Kidney (tissue), 14 donors: Measurements from ENCODE around the gene TRPM4. TPM values are rescaled to one million over a fixed set of nuclear protein-coding genes. Genes with fewer than 3 reads are reported as not detected.
"Not testable (repeated sequence)": the region's sequence is repeated elsewhere in the genome, so short reads cannot be mapped to it uniquely, and the experiment has no call there.

ENCODE experiments used
- DNase-seq, 5 donors: peaks; one replicate each; pipeline ENCODE4 v3.0.0-alpha.2; 2013 to 2020
- FAIRE-seq: peaks from 2 replicates; lab custom pipeline; 2012; peaks lifted over from hg19 to GRCh38; lab: Jason Lieb, UNC
- H3K27ac ChIP-seq, 2 donors: one replicate each; pipeline ENCODE4 v1.7.0; 2013; ENCODE audit warnings: low read depth in 2 of 2, low read length in 2 of 2, inconsistent platforms in 1 of 2
- H3K27me3 ChIP-seq: one replicate; pipeline ENCODE4 v1.7.1; 2013; ENCODE audit warnings: low read length, inconsistent platforms; ENCODE audit not compliant: control insufficient read depth, insufficient read depth
- H3K36me3 ChIP-seq, 3 donors: one replicate each; pipeline versions ENCODE4 v1.7.0 to v1.7.1; 2013; ENCODE audit warnings: low read length in 3 of 3, control low read depth in 1 of 3, inconsistent platforms in 1 of 3; ENCODE audit not compliant: insufficient read depth in 3 of 3, control insufficient read depth in 2 of 3
- H3K4me1 ChIP-seq, 3 donors: one replicate each; pipeline versions ENCODE4 v1.7.0 to v1.7.1; 2013; ENCODE audit warnings: low read length in 3 of 3, inconsistent platforms in 1 of 3, low read depth in 1 of 3; ENCODE audit not compliant: control insufficient read depth in 2 of 3, insufficient read depth in 2 of 3
- H3K4me3 ChIP-seq, 3 donors: one replicate each; pipeline versions ENCODE4 v1.7.0 to v1.8.1; 2013; ENCODE audit warnings: low read length in 3 of 3, control low read depth in 1 of 3, inconsistent platforms in 1 of 3
- H3K9ac ChIP-seq, 3 donors: one replicate each; pipeline versions ENCODE4 v1.7.0 to v1.7.1; 2013; ENCODE audit warnings: low read length in 3 of 3, control low read depth in 1 of 3, inconsistent platforms in 1 of 3
- H3K9me3 ChIP-seq, 3 donors: one replicate each; pipeline versions ENCODE4 v1.7.0 to v1.7.1; 2013; ENCODE audit warnings: low read length in 3 of 3, control low read depth in 1 of 3, inconsistent platforms in 1 of 3; ENCODE audit not compliant: control insufficient read depth in 2 of 3, insufficient read depth in 1 of 3
- intact Hi-C: fragments of 100-400 bp; cut with DNase I; formaldehyde crosslinking; loops from one replicate; pipeline ENCODE4 v1.11.1; 2022
- polyA plus RNA-seq: library from polyadenylated mRNA; stranded (reverse); fragments of 350-450 nt; fragmentation: Illumina TruSeq; extraction: RNeasy Lipid Tissue Mini Kit (QIAGEN cat#74804); gene quantifications from one replicate; pipeline ENCODE4 v1.2.3, GENCODE V29; 2014; ENCODE audit warnings: low read depth, low replicate concordance; ENCODE audit not compliant: insufficient read depth
- total RNA-seq: library from RNA; stranded (reverse); fragmentation: NEBNext Ultra II Directional; extraction: Animal tissue kit (Norgen Biotek cat#: 25700); gene quantifications from one replicate; pipeline ENCODE4 v1.2.1, GENCODE V29; 2021
- TF ChIP-seq, protein P1 (sequence below): IDR thresholded peaks from 3 replicates; pipeline ENCODE4 v1.5.1; 2012; ENCODE audit warnings: mild to moderate bottlenecking, moderate library complexity, borderline replicate concordance; ENCODE audit not compliant: insufficient read depth; ENCODE audit errors: extremely low read depth
- donor health status: control.
- donor health status: control.
- donor health status: control.
- donor health status: control.
- donor health status: control.
- donor health status: DM: yes; HTN: yes; CAD: no.
- donor health status: Normal renal cell carcinoma (clear cell type).

The TRPM4 gene
- total and polyA plus RNA-seq, 2 donors from 2014 or later: 47.6 to 89.1 TPM

DNA sequence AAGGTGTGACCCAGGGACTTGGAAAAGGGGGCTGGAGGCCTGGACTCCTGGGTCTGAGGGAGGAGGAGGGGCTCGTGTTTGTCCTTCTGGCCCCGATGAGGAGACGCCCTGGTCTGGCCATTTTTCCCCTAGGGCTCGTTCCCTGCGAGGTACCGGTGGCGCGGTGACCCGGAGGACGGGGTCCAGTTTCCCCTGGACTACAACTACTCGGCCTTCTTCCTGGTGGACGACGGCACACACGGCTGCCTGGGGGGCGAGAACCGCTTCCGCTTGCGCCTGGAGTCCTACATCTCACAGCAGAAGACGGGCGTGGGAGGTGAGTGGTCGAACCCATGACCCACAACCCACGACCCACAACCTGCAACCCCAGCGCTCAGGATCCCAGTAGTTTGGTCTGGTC is 10.8 kb downstream of the TRPM4 start:
- intact Hi-C loops: no loop called here
- H3K4me1 ChIP-seq: peaks cover 0 to 8% (median 0%) of the 10 kb centered on the region in 3 donors

DNA sequence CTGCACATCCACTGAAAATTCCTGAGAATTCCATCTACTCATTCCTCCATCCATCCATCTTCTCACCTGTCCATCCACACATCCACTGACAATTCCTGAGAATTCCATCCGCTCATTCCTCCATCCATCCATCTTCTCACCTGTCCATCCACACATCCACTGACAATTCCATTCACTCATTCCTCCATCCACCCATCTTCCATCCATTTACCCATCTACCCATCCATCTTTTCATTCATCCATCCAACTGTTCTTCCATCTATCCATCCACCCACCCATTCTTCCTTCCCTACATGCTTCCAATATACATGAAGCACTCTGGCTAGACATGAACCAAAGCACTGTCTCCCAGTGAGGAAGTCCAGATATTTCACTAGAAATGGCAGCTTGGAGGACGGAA is 15.6 kb downstream of the TRPM4 start:
- Histone ChIP-seq H3K4me3 (no peak overlapping the region), H3K4me1 (no peaks in the 10 kb centered on the region), H3K27ac (no peak overlapping the region), H3K27me3 (no peaks in the 10 kb centered on the region), H3K9ac (no peak overlapping the region), H3K9me3 (no peaks in the 10 kb centered on the region), H3K36me3 (peaks cover 2 to 25% (median 4%) of the 10 kb centered on the region in 3 donors)
- no peak for DNase-seq
- intact Hi-C loops: no loop called here
- TF ChIP-seq, protein P1, sequence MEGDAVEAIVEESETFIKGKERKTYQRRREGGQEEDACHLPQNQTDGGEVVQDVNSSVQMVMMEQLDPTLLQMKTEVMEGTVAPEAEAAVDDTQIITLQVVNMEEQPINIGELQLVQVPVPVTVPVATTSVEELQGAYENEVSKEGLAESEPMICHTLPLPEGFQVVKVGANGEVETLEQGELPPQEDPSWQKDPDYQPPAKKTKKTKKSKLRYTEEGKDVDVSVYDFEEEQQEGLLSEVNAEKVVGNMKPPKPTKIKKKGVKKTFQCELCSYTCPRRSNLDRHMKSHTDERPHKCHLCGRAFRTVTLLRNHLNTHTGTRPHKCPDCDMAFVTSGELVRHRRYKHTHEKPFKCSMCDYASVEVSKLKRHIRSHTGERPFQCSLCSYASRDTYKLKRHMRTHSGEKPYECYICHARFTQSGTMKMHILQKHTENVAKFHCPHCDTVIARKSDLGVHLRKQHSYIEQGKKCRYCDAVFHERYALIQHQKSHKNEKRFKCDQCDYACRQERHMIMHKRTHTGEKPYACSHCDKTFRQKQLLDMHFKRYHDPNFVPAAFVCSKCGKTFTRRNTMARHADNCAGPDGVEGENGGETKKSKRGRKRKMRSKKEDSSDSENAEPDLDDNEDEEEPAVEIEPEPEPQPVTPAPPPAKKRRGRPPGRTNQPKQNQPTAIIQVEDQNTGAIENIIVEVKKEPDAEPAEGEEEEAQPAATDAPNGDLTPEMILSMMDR: no peak
- FAIRE-seq: no peak

More for the DNA sequence above, 10.8 kb downstream of the TRPM4 start:
- Histone ChIP-seq H3K27ac (no peak overlapping the region), H3K4me3 (no peak overlapping the region), H3K9me3 (no peaks in the 10 kb centered on the region), H3K36me3 (peaks cover 2 to 25% (median 4%) of the 10 kb centered on the region in 3 donors), H3K9ac (no peak overlapping the region), H3K27me3 (no peaks in the 10 kb centered on the region)
- DNase-seq (peak in 2 of 5 donors; percentile 35 to 55), FAIRE-seq (no peak)
- TF ChIP-seq, protein P1: no peak

DNA sequence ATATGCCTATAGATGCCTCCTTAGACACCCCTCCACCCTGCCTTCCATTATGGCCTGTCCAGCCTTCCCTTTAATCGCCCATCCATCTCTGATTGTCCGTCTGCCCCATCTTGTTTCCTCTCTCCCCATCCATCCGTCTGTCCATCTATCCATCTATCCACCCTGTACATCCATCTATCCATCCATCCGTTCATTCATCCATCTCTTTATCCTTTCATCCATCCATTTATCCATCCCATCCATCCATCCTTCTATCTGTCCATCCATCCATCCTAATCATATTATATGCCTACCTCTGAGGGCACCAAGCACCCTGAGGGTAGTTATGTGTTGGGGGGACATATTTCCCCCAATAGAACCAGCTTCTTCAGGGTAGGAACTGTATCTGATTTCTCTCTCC is 23.1 kb downstream of the TRPM4 start:
- H3K9ac ChIP-seq: no peak overlapping the region
- no peak for DNase-seq
- H3K4me3 ChIP-seq: no peak overlapping the region
- no peak for FAIRE-seq
- H3K4me1 ChIP-seq: no peaks in the 10 kb centered on the region
- H3K27me3 ChIP-seq: no peaks in the 10 kb centered on the region
- intact Hi-C loops: no loop called here
- TF ChIP-seq, protein P1: no peak
- H3K27ac ChIP-seq: no peak overlapping the region
- peaks cover 0 to 6% (median 0%) of the 10 kb centered on the region in 3 donors for H3K36me3 ChIP-seq
- peaks cover 0 to 1% (median 0%) of the 10 kb centered on the region in 3 donors for H3K9me3 ChIP-seq

DNA sequence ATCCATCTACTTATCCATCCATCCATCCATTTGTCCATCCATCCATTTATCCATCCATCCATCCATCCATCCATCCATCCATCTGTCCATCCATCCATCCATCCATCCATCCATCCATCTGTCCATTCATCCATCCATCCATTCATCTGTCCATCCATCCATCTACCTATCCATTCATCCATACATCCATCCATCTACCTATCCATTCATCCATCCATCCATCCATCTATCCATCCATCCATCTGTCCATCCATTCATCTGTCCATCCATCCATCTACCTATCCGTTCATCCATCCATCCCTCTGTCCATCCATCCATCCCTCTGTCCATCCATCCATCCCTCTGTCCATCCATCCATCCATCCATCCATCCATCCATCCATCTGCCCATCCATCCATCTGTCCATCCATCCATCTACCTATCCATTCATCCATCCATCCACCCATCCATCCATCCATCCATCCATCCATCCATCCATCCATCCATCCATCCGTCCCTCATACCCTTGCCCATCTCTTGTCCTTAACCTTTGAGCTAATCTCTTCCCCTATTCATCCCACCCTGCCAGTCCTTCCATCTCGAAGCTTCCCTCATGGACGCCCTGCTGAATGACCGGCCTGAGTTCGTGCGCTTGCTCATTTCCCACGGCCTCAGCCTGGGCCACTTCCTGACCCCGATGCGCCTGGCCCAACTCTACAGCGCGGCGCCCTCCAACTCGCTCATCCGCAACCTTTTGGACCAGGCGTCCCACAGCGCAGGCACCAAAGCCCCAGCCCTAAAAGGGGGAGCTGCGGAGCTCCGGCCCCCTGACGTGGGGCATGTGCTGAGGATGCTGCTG is 24.6 kb downstream of the TRPM4 start:
- H3K4me1 ChIP-seq, intact Hi-C loops, H3K9me3 ChIP-seq, FAIRE-seq, DNase-seq, H3K27me3 ChIP-seq, H3K4me3 ChIP-seq, H3K9ac ChIP-seq, H3K27ac ChIP-seq: not testable (repeated sequence)
- H3K36me3 ChIP-seq: peaks cover 0 to 14% (median 2%) of the 10 kb centered on the region in 3 donors
